Astrocyte (in vitro differentiated cells and primary cell): ENCODE measurements around the gene ATXN1. TPM values are rescaled to one million over a fixed set of nuclear protein-coding genes. Genes with fewer than 3 reads are reported as not detected.

Experiments used
- DNase-seq: peaks from one replicate; pipeline ENCODE4 v3.0.0-alpha.2; 2010; ENCODE audit warnings: low read depth
- FAIRE-seq: peaks from 2 replicates; lab custom pipeline; 2011; peaks lifted over from hg19 to GRCh38; lab: Jason Lieb, UNC
- H2AFZ ChIP-seq: 2 replicates; pipeline ENCODE4 v1.6.0; 2012; ENCODE audit warnings: low read depth, low read length, inconsistent platforms
- H3K27ac ChIP-seq: 2 replicates; pipeline ENCODE4 v1.5.1; 2011; ENCODE audit warnings: low read depth, low read length, inconsistent platforms
- H3K27me3 ChIP-seq: 2 replicates; pipeline ENCODE4 v1.6.0; 2011; ENCODE audit warnings: low read length, inconsistent platforms; ENCODE audit not compliant: insufficient read depth
- H3K36me3 ChIP-seq: 2 replicates; pipeline ENCODE4 v1.5.1; 2011; ENCODE audit warnings: low read length, inconsistent platforms; ENCODE audit not compliant: insufficient read depth
- H3K4me1 ChIP-seq: 2 replicates; pipeline ENCODE4 v1.5.1; 2011; ENCODE audit warnings: low read length, inconsistent platforms; ENCODE audit not compliant: insufficient read depth
- H3K4me2 ChIP-seq: 2 replicates; pipeline ENCODE4 v1.6.0; 2012; ENCODE audit warnings: low read length, inconsistent platforms
- H3K4me3 ChIP-seq: 2 replicates; pipeline ENCODE4 v1.5.1; 2011; ENCODE audit warnings: low read depth, mild to moderate bottlenecking, low read length, inconsistent platforms; ENCODE audit not compliant: insufficient read depth
- H3K79me2 ChIP-seq: 2 replicates; pipeline ENCODE4 v1.6.0; 2012; ENCODE audit warnings: mild to moderate bottlenecking, low read length, inconsistent platforms; ENCODE audit not compliant: insufficient read depth
- H3K9ac ChIP-seq: 2 replicates; pipeline ENCODE4 v1.6.0; 2012; ENCODE audit warnings: mild to moderate bottlenecking, low read length, inconsistent platforms
- H3K9me3 ChIP-seq: 2 replicates; pipeline ENCODE4 v1.5.1; 2012; ENCODE audit warnings: low read depth, mild to moderate bottlenecking, low read length, inconsistent platforms; ENCODE audit not compliant: insufficient read depth
- H4K20me1 ChIP-seq: 2 replicates; pipeline ENCODE4 v1.6.0; 2012; ENCODE audit warnings: low read length, inconsistent platforms; ENCODE audit not compliant: insufficient read depth
- H3K27ac Mint-ChIP-seq: one replicate; pipeline ENCODE4 v1.8.0; 2021; ENCODE audit warnings: mild to moderate bottlenecking, mixed read lengths; ENCODE audit not compliant: unreplicated experiment
- H3K27me3 Mint-ChIP-seq: one replicate; pipeline ENCODE4 v1.8.0; 2021; ENCODE audit warnings: low read depth, mixed read lengths; ENCODE audit not compliant: unreplicated experiment
- H3K36me3 Mint-ChIP-seq: one replicate; pipeline ENCODE4 v1.8.0; 2021; ENCODE audit warnings: low read depth, mixed read lengths; ENCODE audit not compliant: unreplicated experiment
- H3K4me1 Mint-ChIP-seq: one replicate; pipeline ENCODE4 v1.8.0; 2021; ENCODE audit warnings: low read depth, mixed read lengths; ENCODE audit not compliant: unreplicated experiment
- H3K4me3 Mint-ChIP-seq: one replicate; pipeline ENCODE4 v1.8.0; 2021; ENCODE audit warnings: mild to moderate bottlenecking, moderate library complexity, mixed read lengths; ENCODE audit not compliant: unreplicated experiment
- H3K9me3 Mint-ChIP-seq: one replicate; pipeline ENCODE4 v1.8.0; 2021; ENCODE audit warnings: mild to moderate bottlenecking, mixed read lengths; ENCODE audit not compliant: unreplicated experiment
- EZH2 ChIP-seq: IDR thresholded peaks from 2 replicates; pipeline ENCODE4 v1.6.1; 2012; ENCODE audit warnings: mild to moderate bottlenecking, low read length, inconsistent platforms; ENCODE audit not compliant: insufficient read depth
- total RNA-seq: library from RNA; stranded (reverse); gene quantifications from 2 replicates; pipeline ENCODE4 v1.2.1, GENCODE V29; 2021
- TF ChIP-seq, protein P1 (sequence below): IDR thresholded peaks from 2 replicates; pipeline ENCODE4 v1.5.1; 2011; ENCODE audit warnings: low read depth, mild to moderate bottlenecking, inconsistent platforms, low read length, moderate library complexity; ENCODE audit not compliant: insufficient read depth

The ATXN1 gene
- total RNA-seq, 1 donor from 2014 or later = 70.9 TPM

DNA sequence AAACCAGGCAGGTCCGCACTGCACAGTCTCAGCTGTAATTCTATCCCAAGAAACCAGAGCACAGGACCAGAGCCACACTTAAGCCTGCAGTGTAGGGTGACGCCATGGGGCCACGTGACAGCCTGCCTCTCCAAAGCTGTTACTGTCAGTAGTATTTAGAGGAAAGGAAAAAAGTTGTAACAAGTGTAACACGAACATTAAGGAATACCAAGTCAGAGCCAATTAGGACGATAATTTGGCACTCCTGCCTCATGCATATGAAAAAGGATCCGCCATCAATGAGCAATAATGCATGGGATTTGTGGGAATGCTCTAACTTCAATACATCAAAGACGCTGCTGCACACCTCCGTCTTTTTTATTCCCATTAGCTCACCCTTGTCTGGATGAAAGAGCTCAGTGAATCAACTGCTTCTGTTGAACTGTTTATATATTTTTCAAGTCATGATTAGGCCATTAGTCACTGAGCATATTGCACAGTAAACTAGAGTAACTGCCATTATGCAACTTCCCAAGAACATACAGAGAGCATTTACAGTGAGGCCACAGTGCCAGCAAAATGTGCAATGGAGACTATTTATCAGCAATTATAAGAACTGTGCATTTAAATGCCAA lies 79.9 kb downstream of the ATXN1 start:
- peak overlapping the region; percentile 65 for H3K9ac ChIP-seq
- TF ChIP-seq, protein P1, sequence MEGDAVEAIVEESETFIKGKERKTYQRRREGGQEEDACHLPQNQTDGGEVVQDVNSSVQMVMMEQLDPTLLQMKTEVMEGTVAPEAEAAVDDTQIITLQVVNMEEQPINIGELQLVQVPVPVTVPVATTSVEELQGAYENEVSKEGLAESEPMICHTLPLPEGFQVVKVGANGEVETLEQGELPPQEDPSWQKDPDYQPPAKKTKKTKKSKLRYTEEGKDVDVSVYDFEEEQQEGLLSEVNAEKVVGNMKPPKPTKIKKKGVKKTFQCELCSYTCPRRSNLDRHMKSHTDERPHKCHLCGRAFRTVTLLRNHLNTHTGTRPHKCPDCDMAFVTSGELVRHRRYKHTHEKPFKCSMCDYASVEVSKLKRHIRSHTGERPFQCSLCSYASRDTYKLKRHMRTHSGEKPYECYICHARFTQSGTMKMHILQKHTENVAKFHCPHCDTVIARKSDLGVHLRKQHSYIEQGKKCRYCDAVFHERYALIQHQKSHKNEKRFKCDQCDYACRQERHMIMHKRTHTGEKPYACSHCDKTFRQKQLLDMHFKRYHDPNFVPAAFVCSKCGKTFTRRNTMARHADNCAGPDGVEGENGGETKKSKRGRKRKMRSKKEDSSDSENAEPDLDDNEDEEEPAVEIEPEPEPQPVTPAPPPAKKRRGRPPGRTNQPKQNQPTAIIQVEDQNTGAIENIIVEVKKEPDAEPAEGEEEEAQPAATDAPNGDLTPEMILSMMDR = no peak
- no peak for TF ChIP-seq EZH2
- peak; percentile 97 for DNase-seq
- H3K79me2 ChIP-seq = peaks cover 70% of the 10 kb centered on the region
- peak; percentile 13 for FAIRE-seq
- H3K4me1 ChIP-seq = peaks cover 47% of the 10 kb centered on the region
- H3K27ac ChIP-seq = peak overlapping the region; percentile 84
- H3K27me3 Mint-ChIP-seq = no peaks in the 10 kb centered on the region
- peak overlapping the region; percentile 69 for H3K4me2 ChIP-seq
- H3K4me3 ChIP-seq = peak overlapping the region; percentile 20
- H3K27ac Mint-ChIP-seq = peak overlapping the region; percentile 26
- peaks cover 16% of the 10 kb centered on the region for H3K36me3 Mint-ChIP-seq
- no peaks in the 10 kb centered on the region for H3K27me3 ChIP-seq
- no peak overlapping the region for H2AFZ ChIP-seq
- H3K9me3 ChIP-seq = no peaks in the 10 kb centered on the region
- peaks cover 64% of the 10 kb centered on the region for H3K4me1 Mint-ChIP-seq
- H3K36me3 ChIP-seq = no peaks in the 10 kb centered on the region
- H3K4me3 Mint-ChIP-seq = no peak overlapping the region
- no peaks in the 10 kb centered on the region for H3K9me3 Mint-ChIP-seq
- no peaks in the 10 kb centered on the region for H4K20me1 ChIP-seq

DNA sequence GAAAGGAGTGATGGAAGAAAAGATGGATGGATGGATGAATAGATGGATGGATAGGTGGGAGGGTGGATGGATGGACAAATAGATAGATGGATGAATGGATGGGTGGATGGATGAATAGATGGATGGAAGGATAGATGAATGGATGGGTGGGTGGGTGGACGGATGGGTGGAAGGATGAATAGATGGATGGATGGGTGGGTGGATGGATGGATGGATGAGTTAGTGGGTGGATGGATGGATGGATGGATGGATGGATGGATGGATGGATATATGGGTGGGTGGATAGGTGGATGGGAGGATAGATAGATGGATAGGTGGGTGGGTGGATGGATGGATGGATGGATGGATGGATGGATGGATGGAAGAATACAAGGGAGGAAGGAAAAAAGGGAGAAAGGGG lies 82.2 kb downstream of the ATXN1 start:
- Histone ChIP-seq H3K4me2 (no peak overlapping the region), H3K4me3 (no peak overlapping the region), H3K79me2 (peaks cover 59% of the 10 kb centered on the region), H3K4me1 (peaks cover 47% of the 10 kb centered on the region), H3K27me3 (no peaks in the 10 kb centered on the region), H3K36me3 (no peaks in the 10 kb centered on the region), H3K9me3 (no peaks in the 10 kb centered on the region), H3K27ac (no peak overlapping the region), H4K20me1 (no peaks in the 10 kb centered on the region), H2AFZ (no peak overlapping the region), H3K9ac (no peak overlapping the region)
- FAIRE-seq (no peak), DNase-seq (no peak)
- H3K36me3 Mint-ChIP-seq = peaks cover 16% of the 10 kb centered on the region
- H3K4me1 Mint-ChIP-seq = peaks cover 52% of the 10 kb centered on the region
- no peaks in the 10 kb centered on the region for H3K9me3 Mint-ChIP-seq
- no peak overlapping the region for H3K27ac Mint-ChIP-seq
- TF ChIP-seq, protein P1 = no peak
- no peak for TF ChIP-seq EZH2
- no peaks in the 10 kb centered on the region for H3K27me3 Mint-ChIP-seq
- no peak overlapping the region for H3K4me3 Mint-ChIP-seq

DNA sequence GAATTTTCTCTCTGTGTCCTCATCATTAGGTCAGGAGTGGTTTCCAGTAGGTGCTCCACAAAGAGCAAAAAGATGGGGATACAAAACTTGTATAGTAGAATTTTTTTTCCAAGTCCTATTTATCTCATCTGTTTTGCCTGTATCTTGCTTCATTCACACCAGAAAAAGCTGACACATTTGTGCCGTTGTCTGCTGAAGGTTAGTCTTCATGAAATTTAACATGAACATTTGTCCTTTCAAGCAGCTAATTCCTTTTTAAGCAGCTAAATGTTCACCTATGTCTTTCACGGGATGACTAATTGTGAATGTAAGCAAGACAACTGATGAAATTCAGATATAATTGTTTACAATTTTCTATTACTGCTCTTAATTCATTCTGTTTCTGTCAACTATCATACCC lies 83.8 kb downstream of the ATXN1 start:
- Mint-ChIP-seq H3K27me3 (no peaks in the 10 kb centered on the region), H3K4me1 (peaks cover 48% of the 10 kb centered on the region), H3K27ac (peak overlapping the region; percentile 3), H3K4me3 (no peak overlapping the region), H3K9me3 (no peaks in the 10 kb centered on the region), H3K36me3 (peaks cover 11% of the 10 kb centered on the region)
- H4K20me1 ChIP-seq = no peaks in the 10 kb centered on the region
- TF ChIP-seq EZH2 = no peak
- TF ChIP-seq, protein P1 = no peak
- no peak overlapping the region for H3K4me3 ChIP-seq
- peaks cover 60% of the 10 kb centered on the region for H3K79me2 ChIP-seq
- peaks cover 39% of the 10 kb centered on the region for H3K4me1 ChIP-seq
- peak overlapping the region; percentile 40 for H3K4me2 ChIP-seq
- FAIRE-seq = no peak
- H3K9ac ChIP-seq = peak overlapping the region; percentile 45
- H3K36me3 ChIP-seq = no peaks in the 10 kb centered on the region
- peak overlapping the region; percentile 67 for H3K27ac ChIP-seq
- H2AFZ ChIP-seq = no peak overlapping the region
- no peaks in the 10 kb centered on the region for H3K27me3 ChIP-seq
- no peaks in the 10 kb centered on the region for H3K9me3 ChIP-seq
- DNase-seq = no peak
